Adrenal gland (tissue), 5 donors: Measurements from ENCODE around the gene RALGAPA1.

Experiments
- POLR2A ChIP-seq, 2 donors: fragments of 450-650 bp; IDR thresholded peaks; one replicate each; pipeline ENCODE4 v1.6.1; 2017; ENCODE audit warnings: antibody characterized with exemption in 2 of 2, mild to moderate bottlenecking in 2 of 2, moderate library complexity in 1 of 2
- TF ChIP-seq, protein P1 (sequence below), 6 experiments: fragments of 450-650 bp in 4 of 6; fragments of 200-600 bp in 2 of 6; sonication (generic) in 1 of 6; IDR thresholded peaks; 1 replicate in 5 of 6; 2 replicates in 1 of 6; pipeline versions ENCODE4 v1.5.1 to v1.8.0; 2016 to 2021; ENCODE audit warnings: antibody characterized with exemption in 6 of 6, mild to moderate bottlenecking in 2 of 6, moderate library complexity in 1 of 6
- donor health status: DM: no; HTN: no; CAD: no.

DNA sequence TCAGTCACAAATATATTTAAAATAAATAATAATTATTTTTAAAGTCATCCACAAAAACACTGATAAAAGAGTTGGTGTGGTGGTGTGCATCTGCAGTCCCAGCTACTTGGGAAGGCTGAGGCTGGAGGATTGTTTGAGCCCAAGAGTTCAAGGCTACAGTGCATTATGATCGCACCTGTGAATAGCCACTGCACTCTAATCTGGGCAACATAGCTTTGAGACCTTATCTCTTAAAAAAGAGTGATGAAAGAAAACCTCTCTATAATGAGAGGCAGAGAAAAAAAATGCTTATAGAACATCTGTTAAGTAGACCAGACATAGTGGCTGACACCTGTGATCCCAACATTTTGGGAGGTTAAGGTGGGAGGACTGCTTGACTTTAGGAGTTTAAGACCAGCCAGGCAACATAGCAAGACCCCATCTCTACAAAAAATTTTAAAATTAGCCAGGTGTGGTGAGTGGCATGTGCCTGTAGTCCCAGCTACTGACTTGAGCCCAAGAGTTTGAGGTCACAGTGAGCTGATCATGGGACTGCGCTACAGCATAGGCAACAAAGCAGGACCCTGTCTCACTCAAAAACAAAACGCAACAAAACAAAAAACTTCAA is 50.5 kb downstream of the RALGAPA1 start:
- TF ChIP-seq, protein P1, sequence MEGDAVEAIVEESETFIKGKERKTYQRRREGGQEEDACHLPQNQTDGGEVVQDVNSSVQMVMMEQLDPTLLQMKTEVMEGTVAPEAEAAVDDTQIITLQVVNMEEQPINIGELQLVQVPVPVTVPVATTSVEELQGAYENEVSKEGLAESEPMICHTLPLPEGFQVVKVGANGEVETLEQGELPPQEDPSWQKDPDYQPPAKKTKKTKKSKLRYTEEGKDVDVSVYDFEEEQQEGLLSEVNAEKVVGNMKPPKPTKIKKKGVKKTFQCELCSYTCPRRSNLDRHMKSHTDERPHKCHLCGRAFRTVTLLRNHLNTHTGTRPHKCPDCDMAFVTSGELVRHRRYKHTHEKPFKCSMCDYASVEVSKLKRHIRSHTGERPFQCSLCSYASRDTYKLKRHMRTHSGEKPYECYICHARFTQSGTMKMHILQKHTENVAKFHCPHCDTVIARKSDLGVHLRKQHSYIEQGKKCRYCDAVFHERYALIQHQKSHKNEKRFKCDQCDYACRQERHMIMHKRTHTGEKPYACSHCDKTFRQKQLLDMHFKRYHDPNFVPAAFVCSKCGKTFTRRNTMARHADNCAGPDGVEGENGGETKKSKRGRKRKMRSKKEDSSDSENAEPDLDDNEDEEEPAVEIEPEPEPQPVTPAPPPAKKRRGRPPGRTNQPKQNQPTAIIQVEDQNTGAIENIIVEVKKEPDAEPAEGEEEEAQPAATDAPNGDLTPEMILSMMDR (IDR thresholded peaks at IDR 0.05) = no peak
- TF ChIP-seq POLR2A (IDR thresholded peaks at IDR 0.05) = no peak
